Upper lobe of left lung (tissue), 6 donors: ENCODE data around the gene LTA4H. TPM values are rescaled to one million over a fixed set of nuclear protein-coding genes. Genes with fewer than 3 reads are reported as not detected.

Source experiments
- ATAC-seq, 2 donors: fragments of 200-7000 bp; cut with Tn5 transposase; one replicate each; pipeline ENCODE4 v1.9.1; 2022; ENCODE audit warnings: mild to moderate bottlenecking in 2 of 2, moderate library complexity in 2 of 2; ENCODE audit not compliant: low FRiP score in 2 of 2
- DNase-seq, 2 donors: peaks; one replicate each; pipeline ENCODE4 v3.0.0-alpha.2; 2019 to 2020
- H3K27ac ChIP-seq, 4 donors: fragments of 200-600 bp; sonication (generic); one replicate each; pipeline ENCODE4 v1.5.1; 2016 to 2019
- H3K27me3 ChIP-seq, 4 donors: fragments of 200-600 bp; sonication (generic); one replicate each; pipeline ENCODE4 v1.5.1; 2017 to 2019
- H3K36me3 ChIP-seq, 4 donors: fragments of 200-600 bp; sonication (generic); one replicate each; pipeline ENCODE4 v1.5.1; 2016 to 2019
- H3K4me1 ChIP-seq, 4 donors: fragments of 200-600 bp; sonication (generic); one replicate each; pipeline ENCODE4 v1.5.1; 2018 to 2019
- H3K4me3 ChIP-seq, 4 donors: fragments of 200-600 bp; sonication (generic); one replicate each; pipeline ENCODE4 v1.5.1; 2017 to 2019; ENCODE audit warnings: mild to moderate bottlenecking in 2 of 4, moderate library complexity in 1 of 4
- H3K9me3 ChIP-seq, 4 donors: fragments of 200-600 bp; sonication (generic); one replicate each; pipeline ENCODE4 v1.5.1; 2018 to 2019
- EP300 ChIP-seq, 4 donors: sonication (generic); formaldehyde crosslinking; IDR thresholded peaks; one replicate each; pipeline ENCODE4 v1.5.1; 2017; ENCODE audit warnings: antibody characterized with exemption in 4 of 4, control low read depth in 2 of 4
- POLR2A ChIP-seq, 4 donors: fragments of 450-650 bp; IDR thresholded peaks; one replicate each; pipeline ENCODE4 v1.5.1; 2016 to 2017; ENCODE audit warnings: antibody characterized with exemption in 4 of 4, mild to moderate bottlenecking in 2 of 4
- POLR2AphosphoS5 ChIP-seq, 2 donors: sonication (generic); formaldehyde crosslinking; IDR thresholded peaks; one replicate each; pipeline ENCODE4 v1.5.1; 2017; ENCODE audit warnings: antibody characterized with exemption in 2 of 2
- WGBS, 2 donors: methylation state at CpG; one replicate each; pipeline ENCODE4 v1.1.5; 2017 to 2018; 5-methylcytosine and 5-hydroxymethylcytosine counted together
- total RNA-seq, 6 donors: library from RNA; depleted of rRNA in 4 of 6; stranded (reverse); fragments of >200 nt in 4 of 6; gene quantifications; one replicate each; pipeline versions ENCODE4 v1.1.0 to v1.2.1, GENCODE V29; 2016 to 2021
- TF ChIP-seq, protein P1 (sequence below), 6 experiments: fragments of 450-650 bp in 4 of 6; fragments of 200-600 bp in 2 of 6; sonication (generic) in 2 of 6; IDR thresholded peaks; one replicate each; pipeline ENCODE4 v1.5.1; 2016 to 2019; ENCODE audit warnings: antibody characterized with exemption in 6 of 6
- donor health status: DM: no; HTN: no; CAD: no; lungs with moderate emphysema.
- donor health status: DM: no; HTN: yes; CAD: no; lungs with severe emphysema.

LTA4H gene
- total RNA-seq, 6 donors from 2014 or later: 110 to 314 (median 254) TPM

DNA sequence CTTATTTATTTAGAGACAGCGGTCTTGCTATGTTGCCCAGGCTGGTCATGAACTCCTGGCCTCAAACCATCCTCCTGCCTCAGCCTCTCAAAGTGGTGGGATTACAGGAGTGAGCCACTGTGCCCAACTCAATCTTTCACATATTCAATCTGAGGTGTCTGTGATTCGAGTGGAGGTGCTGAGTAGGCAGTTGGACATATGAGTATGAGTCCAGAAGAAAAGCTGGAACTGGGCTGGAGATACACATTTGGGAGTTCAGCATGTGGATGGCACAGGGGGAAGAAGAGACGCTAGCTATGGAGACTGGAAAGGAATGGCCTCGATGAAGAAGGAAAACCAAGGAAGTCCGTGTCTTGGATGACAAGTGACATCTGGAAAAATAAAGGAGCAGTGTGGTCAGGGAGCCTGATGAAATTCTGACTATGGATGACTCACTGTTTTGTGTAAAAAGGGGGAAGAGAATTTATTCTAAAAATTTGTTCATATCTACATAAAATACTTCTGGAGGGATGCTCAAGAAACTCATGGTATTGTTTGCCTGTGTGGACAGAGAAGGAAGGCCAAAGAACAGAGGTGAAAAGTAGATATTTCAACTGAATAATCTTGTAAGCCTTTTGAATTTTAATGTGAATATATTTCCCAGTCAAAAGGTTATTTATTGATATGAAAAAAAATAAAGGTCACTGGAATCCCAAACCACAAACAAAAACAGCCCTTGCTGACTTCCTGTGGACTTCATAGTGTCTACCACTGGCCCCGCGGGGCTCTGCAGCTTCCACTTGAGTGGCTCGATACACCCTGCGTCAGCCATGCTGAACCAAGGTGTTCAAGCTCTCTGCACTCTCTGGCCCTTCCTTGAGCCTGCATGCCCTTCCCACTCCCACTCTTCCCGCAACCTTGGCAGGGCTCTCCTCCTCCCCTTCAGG, 8.9 kb upstream of the LTA4H start:
- TF ChIP-seq POLR2AphosphoS5 (IDR thresholded peaks at IDR 0.05) (no peak), EP300 (IDR thresholded peaks at IDR 0.05) (no peak), POLR2A (IDR thresholded peaks at IDR 0.05) (no peak)
- TF ChIP-seq, protein P1, sequence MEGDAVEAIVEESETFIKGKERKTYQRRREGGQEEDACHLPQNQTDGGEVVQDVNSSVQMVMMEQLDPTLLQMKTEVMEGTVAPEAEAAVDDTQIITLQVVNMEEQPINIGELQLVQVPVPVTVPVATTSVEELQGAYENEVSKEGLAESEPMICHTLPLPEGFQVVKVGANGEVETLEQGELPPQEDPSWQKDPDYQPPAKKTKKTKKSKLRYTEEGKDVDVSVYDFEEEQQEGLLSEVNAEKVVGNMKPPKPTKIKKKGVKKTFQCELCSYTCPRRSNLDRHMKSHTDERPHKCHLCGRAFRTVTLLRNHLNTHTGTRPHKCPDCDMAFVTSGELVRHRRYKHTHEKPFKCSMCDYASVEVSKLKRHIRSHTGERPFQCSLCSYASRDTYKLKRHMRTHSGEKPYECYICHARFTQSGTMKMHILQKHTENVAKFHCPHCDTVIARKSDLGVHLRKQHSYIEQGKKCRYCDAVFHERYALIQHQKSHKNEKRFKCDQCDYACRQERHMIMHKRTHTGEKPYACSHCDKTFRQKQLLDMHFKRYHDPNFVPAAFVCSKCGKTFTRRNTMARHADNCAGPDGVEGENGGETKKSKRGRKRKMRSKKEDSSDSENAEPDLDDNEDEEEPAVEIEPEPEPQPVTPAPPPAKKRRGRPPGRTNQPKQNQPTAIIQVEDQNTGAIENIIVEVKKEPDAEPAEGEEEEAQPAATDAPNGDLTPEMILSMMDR (IDR thresholded peaks at IDR 0.05): no peak
- ATAC-seq (no peak), DNase-seq (no peak)
- no peaks in the 10 kb centered on the region for H3K36me3 ChIP-seq
- no peaks in the 10 kb centered on the region for H3K9me3 ChIP-seq
- H3K4me3 ChIP-seq: no peak overlapping the region
- peaks cover 34 to 46% (median 37%) of the 10 kb centered on the region in 4 donors for H3K4me1 ChIP-seq
- H3K27me3 ChIP-seq: no peaks in the 10 kb centered on the region
- 69 to 78% methylated on average over 10 of the region's 10 CpGs for WGBS, 2 donors
- peak overlapping the region; percentile 37 to 86 (median 70) for H3K27ac ChIP-seq

DNA sequence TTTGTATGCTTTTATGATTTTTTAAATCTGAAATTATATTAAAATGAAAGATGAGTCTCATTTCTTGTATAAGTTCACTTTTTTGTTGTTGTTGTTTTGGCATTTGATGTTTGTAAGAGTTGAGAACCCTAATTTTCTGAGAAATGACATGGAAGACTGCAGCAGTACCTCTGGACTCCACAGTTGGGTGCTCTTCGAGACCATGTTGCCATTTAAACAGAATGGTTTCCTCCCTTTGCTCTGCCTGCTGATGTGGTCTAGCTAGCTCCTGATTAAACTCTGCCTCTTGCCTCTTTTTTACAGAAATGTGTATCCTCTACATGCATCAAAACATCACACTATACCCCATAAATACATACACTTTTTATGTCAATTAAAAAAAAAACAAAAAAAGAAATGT, 5.8 kb upstream of the LTA4H start:
- no peak for DNase-seq
- TF ChIP-seq EP300 (IDR thresholded peaks at IDR 0.05): no peak
- TF ChIP-seq, protein P1 (IDR thresholded peaks at IDR 0.05): no peak
- ATAC-seq: no peak
- H3K27ac ChIP-seq: no peak overlapping the region
- WGBS, 2 donors: 91 to 95% methylated on average over 1 of the region's 1 CpG
- H3K27me3 ChIP-seq: no peaks in the 10 kb centered on the region
- H3K36me3 ChIP-seq: no peaks in the 10 kb centered on the region
- no peaks in the 10 kb centered on the region for H3K9me3 ChIP-seq
- peaks cover 7 to 19% (median 10%) of the 10 kb centered on the region in 4 donors for H3K4me1 ChIP-seq
- no peak overlapping the region for H3K4me3 ChIP-seq

DNA sequence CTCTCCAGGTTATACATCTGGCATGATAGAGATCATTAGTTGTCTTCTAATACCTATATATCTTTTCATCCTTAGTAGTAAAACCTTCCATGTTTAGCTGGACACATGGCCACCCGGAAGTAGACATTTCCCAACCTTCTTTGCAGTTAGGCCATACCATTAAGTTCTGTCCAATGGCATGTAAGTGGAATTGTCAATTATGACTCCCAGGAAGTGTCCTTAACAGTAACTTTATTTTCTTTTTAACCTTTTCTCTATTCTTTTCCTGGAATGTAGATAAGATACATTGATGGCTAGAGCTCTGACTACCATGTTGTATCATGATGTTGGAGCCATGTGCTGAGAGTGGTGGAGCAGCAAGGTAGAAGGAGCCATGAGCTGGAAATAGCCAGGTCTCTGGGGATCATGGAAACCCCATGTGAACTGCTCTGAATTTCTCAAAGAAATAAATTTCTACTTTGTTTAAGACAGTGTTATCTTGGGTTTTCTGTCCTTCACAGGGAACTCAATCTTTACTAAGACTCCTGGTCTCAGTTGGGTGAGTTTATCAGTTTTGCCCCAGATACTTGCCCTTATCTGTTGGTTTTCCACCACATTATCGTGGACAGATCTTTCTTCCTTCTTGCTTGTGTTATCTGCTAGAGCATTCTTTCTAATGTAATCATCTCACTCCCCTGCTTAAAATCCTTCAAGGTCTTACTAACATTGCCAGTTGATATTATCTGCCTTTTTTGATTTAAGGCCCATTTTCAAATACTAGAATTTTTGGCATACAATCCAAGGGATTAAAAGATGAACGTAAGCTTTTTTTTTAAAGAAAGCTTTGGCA, 5.1 kb upstream of the LTA4H start:
- peaks cover under 1 to 15% (median 11%) of the 10 kb centered on the region in 4 donors for H3K4me1 ChIP-seq
- no peaks in the 10 kb centered on the region for H3K9me3 ChIP-seq
- no peak for DNase-seq
- TF ChIP-seq EP300 (IDR thresholded peaks at IDR 0.05) (no peak), POLR2A (IDR thresholded peaks at IDR 0.05) (no peak), POLR2AphosphoS5 (IDR thresholded peaks at IDR 0.05) (no peak)
- TF ChIP-seq, protein P1 (IDR thresholded peaks at IDR 0.05): no peak
- no peaks in the 10 kb centered on the region for H3K27me3 ChIP-seq
- no peak overlapping the region for H3K27ac ChIP-seq
- no peak overlapping the region for H3K4me3 ChIP-seq
- 55 to 86% methylated on average over 3 of the region's 3 CpGs for WGBS, 2 donors
- no peak for ATAC-seq
- no peaks in the 10 kb centered on the region for H3K36me3 ChIP-seq

DNA sequence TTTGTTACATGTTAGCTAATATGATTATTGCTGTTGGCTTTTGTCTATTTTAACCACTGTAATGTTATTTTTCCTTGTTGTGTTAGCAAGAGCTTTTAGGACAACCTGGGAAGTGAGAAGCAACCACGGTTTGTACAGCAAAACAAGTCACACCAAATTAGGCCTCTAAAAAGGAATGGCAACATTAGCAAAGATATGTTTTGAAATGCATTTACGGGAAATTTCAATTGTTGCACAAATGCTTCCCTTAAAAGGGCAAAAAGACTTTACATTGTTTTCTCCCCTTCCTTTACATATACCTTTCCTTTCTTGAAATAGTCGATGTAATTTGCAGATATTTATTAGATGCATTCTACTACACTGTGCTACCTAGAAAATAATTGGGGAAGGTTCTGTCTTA, 4.1 kb upstream of the LTA4H start:
- ATAC-seq: no peak
- H3K27me3 ChIP-seq: no peaks in the 10 kb centered on the region
- WGBS, 2 donors: 59 to 81% methylated on average over 3 of the region's 3 CpGs
- H3K36me3 ChIP-seq: no peaks in the 10 kb centered on the region
- TF ChIP-seq POLR2A (IDR thresholded peaks at IDR 0.05): no peak
- TF ChIP-seq POLR2AphosphoS5 (IDR thresholded peaks at IDR 0.05): peak in 1 of 2 donors; percentile 47
- TF ChIP-seq EP300 (IDR thresholded peaks at IDR 0.05): no peak
- no peak overlapping the region for H3K4me3 ChIP-seq
- peaks cover 1 to 16% (median 5%) of the 10 kb centered on the region in 4 donors for H3K4me1 ChIP-seq
- no peaks in the 10 kb centered on the region for H3K9me3 ChIP-seq
- peak overlapping the region in 1 of 4 donors; percentile 19 for H3K27ac ChIP-seq
- no peak for DNase-seq
